H1 (cell line): ENCODE results near the gene OR2F1. TPM values are rescaled to one million over a fixed set of nuclear protein-coding genes. Genes with fewer than 3 reads are reported as not detected.

Experiments
- CTCF ChIA-PET: fragments of 300-600 bp; sonication (Branson Sonifier 250); formaldehyde crosslinking; loops from one replicate; lab custom pipeline; 2021; ENCODE audit not compliant: partially characterized antibody; lab: Charles Lee
- POLR2A ChIA-PET: fragments of 300-600 bp; sonication (Branson Sonifier 250); formaldehyde crosslinking; loops from one replicate; lab custom pipeline; 2021; ENCODE audit warnings: inconsistent platforms; ENCODE audit not compliant: partially characterized antibody; lab: Charles Lee
- DNase-seq, 2 experiments: peaks; one replicate each; pipeline versions ENCODE4 v3.0.0 to v3.0.0-alpha.2; 2010 to 2022; ENCODE audit warnings: low spot score in 2 of 2, low read depth in 1 of 2, mixed read lengths in 1 of 2
- FAIRE-seq: peaks from 2 replicates; lab custom pipeline; 2011; peaks lifted over from hg19 to GRCh38; lab: Jason Lieb, UNC
- H2AFZ ChIP-seq: 2 replicates; pipeline ENCODE4 v1.8.1; 2012; ENCODE audit warnings: low read length, inconsistent platforms
- H2AK5ac ChIP-seq: 2 replicates; pipeline ENCODE4 v1.6.1; 2013; ENCODE audit warnings: low read depth, low read length
- H2BK120ac ChIP-seq: replicated peaks from 2 replicates; pipeline ENCODE3; 2013; ENCODE audit warnings: low read depth, low read length, inconsistent platforms
- H2BK12ac ChIP-seq: 2 replicates; pipeline ENCODE4 v1.6.1; 2013; ENCODE audit warnings: low read depth, low read length
- H2BK15ac ChIP-seq: 2 replicates; pipeline ENCODE4 v1.6.1; 2013; ENCODE audit warnings: low read length
- H2BK20ac ChIP-seq: 2 replicates; pipeline ENCODE4 v1.6.1; 2013; ENCODE audit warnings: low read length
- H2BK5ac ChIP-seq: 2 replicates; pipeline ENCODE4 v1.6.1; 2013; ENCODE audit warnings: low read depth, low read length
- H3K14ac ChIP-seq: 2 replicates; pipeline ENCODE4 v1.6.1; 2013; ENCODE audit warnings: inconsistent platforms; ENCODE audit not compliant: insufficient read length
- H3K18ac ChIP-seq: 2 replicates; pipeline ENCODE4 v1.6.1; 2013; ENCODE audit warnings: low read length; ENCODE audit errors: extremely low read depth
- H3K23ac ChIP-seq: 2 replicates; pipeline ENCODE4 v1.6.1; 2013; ENCODE audit warnings: inconsistent platforms; ENCODE audit not compliant: insufficient read length
- H3K23me2 ChIP-seq: 2 replicates; pipeline ENCODE4 v1.6.1; 2013; ENCODE audit warnings: low read depth, low read length
- H3K27ac ChIP-seq: 2 replicates; pipeline ENCODE4 v1.6.1; 2011; ENCODE audit warnings: low read depth, low read length, inconsistent platforms
- H3K27me3 ChIP-seq, 4 experiments: replicated peaks in 1 of 4; 1 replicate in 1 of 4; 2 replicates in 3 of 4; pipeline versions ENCODE4 v1.6.1 to v1.8.1; 2011 to 2013; ENCODE audit warnings: low read length in 3 of 4, mild to moderate bottlenecking in 3 of 4, inconsistent platforms in 2 of 4, mixed read lengths in 2 of 4, moderate library complexity in 1 of 4; ENCODE audit not compliant: control insufficient read depth in 3 of 4, insufficient read depth in 3 of 4; ENCODE audit errors: extremely low read depth in 1 of 4
- H3K36me3 ChIP-seq, 4 experiments: 2 replicates each; pipeline versions ENCODE4 v1.6.1 to v1.8.1; 2011 to 2013; ENCODE audit warnings: mild to moderate bottlenecking in 4 of 4, low read length in 3 of 4, moderate library complexity in 2 of 4, control low read depth in 1 of 4, inconsistent platforms in 1 of 4; ENCODE audit not compliant: insufficient read depth in 4 of 4, control insufficient read depth in 2 of 4
- H3K4ac ChIP-seq: replicated peaks from 2 replicates; pipeline ENCODE3; 2013; ENCODE audit warnings: low read length, low read depth, mixed read lengths, inconsistent platforms; ENCODE audit not compliant: insufficient read length
- H3K4me1 ChIP-seq, 4 experiments: replicated peaks in 1 of 4; 1 replicate in 1 of 4; 2 replicates in 3 of 4; pipeline versions ENCODE4 v1.6.1 to v1.8.1; 2011 to 2013; ENCODE audit warnings: low read length in 3 of 4, inconsistent platforms in 2 of 4, mixed read lengths in 1 of 4; ENCODE audit not compliant: insufficient read depth in 4 of 4, control insufficient read depth in 3 of 4
- H3K4me2 ChIP-seq, 2 experiments: 2 replicates each; pipeline versions ENCODE4 v1.6.1 to v1.8.1; 2011 to 2013; ENCODE audit warnings: low read depth in 2 of 2, low read length in 2 of 2, control low read depth in 1 of 2, inconsistent platforms in 1 of 2, mild to moderate bottlenecking in 1 of 2; ENCODE audit not compliant: insufficient read depth in 1 of 2
- H3K4me3 ChIP-seq, 4 experiments: fragments of 200-600, 300-600 bp in 1 of 4; sonication (generic), shearing (Covaris generic), sonication (Bioruptor Twin) in 1 of 4; 2 replicates each; pipeline versions ENCODE4 v1.5.1 to v1.8.1; 2011 to 2016; ENCODE audit warnings: low read length in 4 of 4, low read depth in 3 of 4, control low read depth in 2 of 4, inconsistent platforms in 2 of 4, mild to moderate bottlenecking in 2 of 4, mixed read lengths in 1 of 4, moderate library complexity in 1 of 4; ENCODE audit not compliant: insufficient read depth in 2 of 4; ENCODE audit errors: extremely low read depth in 1 of 4
- H3K56ac ChIP-seq: replicated peaks from 2 replicates; pipeline ENCODE3; 2013; ENCODE audit warnings: low read depth, mild to moderate bottlenecking, mixed read lengths, low read length, inconsistent platforms; ENCODE audit not compliant: insufficient read length
- H3K79me1 ChIP-seq: 2 replicates; pipeline ENCODE4 v1.6.1; 2013; ENCODE audit warnings: low read depth, low read length, control low read depth
- H3K79me2 ChIP-seq, 2 experiments: 2 replicates each; pipeline versions ENCODE4 v1.6.1 to v1.8.1; 2012 to 2013; ENCODE audit warnings: low read length in 2 of 2, mild to moderate bottlenecking in 2 of 2, inconsistent platforms in 1 of 2; ENCODE audit not compliant: insufficient read depth in 2 of 2, control insufficient read depth in 1 of 2
- H3K9ac ChIP-seq, 4 experiments: replicated peaks in 1 of 4; 1 replicate in 1 of 4; 2 replicates in 3 of 4; pipeline versions ENCODE4 v1.6.1 to v1.8.1; 2011 to 2013; ENCODE audit warnings: low read depth in 3 of 4, low read length in 3 of 4, control low read depth in 2 of 4, mild to moderate bottlenecking in 2 of 4, moderate library complexity in 2 of 4, inconsistent platforms in 1 of 4; ENCODE audit errors: extremely low read depth in 1 of 4
- H3K9me3 ChIP-seq, 2 experiments: 2 replicates each; pipeline versions ENCODE4 v1.6.1 to v1.8.1; 2012 to 2013; ENCODE audit warnings: mild to moderate bottlenecking in 2 of 2, moderate library complexity in 2 of 2, control low read depth in 1 of 2, inconsistent platforms in 1 of 2, low read depth in 1 of 2, low read length in 1 of 2, mixed read lengths in 1 of 2; ENCODE audit not compliant: insufficient read depth in 2 of 2
- H4K20me1 ChIP-seq, 2 experiments: replicated peaks in 1 of 2; 2 replicates each; pipeline versions ENCODE3 to v1.8.1; 2011 to 2013; ENCODE audit warnings: inconsistent platforms in 2 of 2, low read length in 2 of 2, mild to moderate bottlenecking in 1 of 2; ENCODE audit not compliant: insufficient read depth in 2 of 2, control insufficient read depth in 1 of 2
- H4K5ac ChIP-seq: 2 replicates; pipeline ENCODE4 v1.6.1; 2013; ENCODE audit warnings: low read length, low read depth, mixed read lengths, inconsistent platforms; ENCODE audit not compliant: insufficient read length
- H4K8ac ChIP-seq: 2 replicates; pipeline ENCODE4 v1.8.0; 2013; ENCODE audit warnings: mild to moderate bottlenecking, moderate library complexity, low read length, inconsistent platforms; ENCODE audit not compliant: insufficient read depth; ENCODE audit errors: extremely low read depth
- H4K91ac ChIP-seq: replicated peaks from 2 replicates; pipeline ENCODE3; 2013; ENCODE audit warnings: low read length, mixed read lengths, inconsistent platforms; ENCODE audit not compliant: insufficient read length
- ATF2 ChIP-seq: IDR thresholded peaks from 2 replicates; pipeline ENCODE4 v1.6.1; 2012; ENCODE audit warnings: low read length, inconsistent platforms
- CBX8 ChIP-seq: fragments of 300-800, 300-1000 bp; sonication (generic); IDR thresholded peaks from 2 replicates; pipeline ENCODE4 v1.7.1; 2016; ENCODE audit warnings: low read depth, low read length, borderline replicate concordance
- CEBPB ChIP-seq: IDR thresholded peaks from 2 replicates; pipeline ENCODE4 v1.6.1; 2012; ENCODE audit warnings: low read depth, low read length
- HDAC6 ChIP-seq: IDR thresholded peaks from one replicate; pipeline ENCODE4 v1.7.1; 2012; ENCODE audit warnings: low read depth, mild to moderate bottlenecking, inconsistent platforms, low read length, moderate library complexity
- POLR2A ChIP-seq, 2 experiments: IDR thresholded peaks; 1 replicate in 1 of 2; 2 replicates in 1 of 2; pipeline ENCODE4 v1.6.1; 2011; ENCODE audit warnings: low read depth in 2 of 2, low read length in 2 of 2, mild to moderate bottlenecking in 2 of 2; ENCODE audit errors: control extremely low read depth in 1 of 2
- RAD21 ChIP-seq, 2 experiments: IDR thresholded peaks in 1 of 2; conservative IDR thresholded peaks in 1 of 2; 2 replicates each; pipeline ENCODE4 v1.6.1; 2011; ENCODE audit warnings: low read depth in 2 of 2, low read length in 2 of 2, improper control_type of control experiment in 1 of 2, inconsistent platforms in 1 of 2, mild to moderate bottlenecking in 1 of 2, moderate library complexity in 1 of 2
- RBBP5 ChIP-seq: IDR thresholded peaks from 2 replicates; pipeline ENCODE4 v1.7.1; 2012; ENCODE audit warnings: low read depth, mild to moderate bottlenecking, inconsistent platforms, low read length, moderate library complexity, borderline replicate concordance
- RXRA ChIP-seq: IDR thresholded peaks from 2 replicates; pipeline ENCODE4 v1.6.1; 2011; ENCODE audit warnings: low read depth, mild to moderate bottlenecking, low read length, moderate library complexity; ENCODE audit not compliant: insufficient read depth
- SIN3A ChIP-seq, 2 experiments: IDR thresholded peaks in 1 of 2; conservative IDR thresholded peaks in 1 of 2; 2 replicates each; pipeline ENCODE4 v1.6.1; 2011 to 2012; ENCODE audit warnings: low read length in 2 of 2, improper control_type of control experiment in 1 of 2, low read depth in 1 of 2, mild to moderate bottlenecking in 1 of 2
- SP2 ChIP-seq: IDR thresholded peaks from 2 replicates; pipeline ENCODE4 v1.6.1; 2012; ENCODE audit warnings: mild to moderate bottlenecking, low read length, inconsistent platforms
- TEAD4 ChIP-seq: IDR thresholded peaks from 2 replicates; pipeline ENCODE4 v1.6.1; 2012; ENCODE audit warnings: low read depth, low read length, inconsistent platforms, mixed read lengths
- WGBS, 2 experiments: shearing (Covaris generic) in 1 of 2; methylation state at CpG; one replicate each; pipeline versions ENCODE4 v1.1.6 to v1.1.7; 2013 to 2015; ENCODE audit warnings: low lambda C conversion rate in 2 of 2, mixed read lengths in 2 of 2, inconsistent platforms in 1 of 2, low coverage in 1 of 2, missing lambda C conversion rate in 1 of 2; ENCODE audit not compliant: insufficient replicate concordance in 2 of 2, insufficient coverage in 1 of 2, insufficient read length in 1 of 2; ENCODE audit errors: extremely low coverage in 1 of 2, missing lambda C conversion rate in 1 of 2; 5-methylcytosine and 5-hydroxymethylcytosine counted together
- polyA plus RNA-seq, 7 experiments: library from polyadenylated mRNA; depleted of rRNA in 3 of 7; stranded (reverse) in 5 of 7; unstranded in 2 of 7; fragments of >200 nt in 5 of 7; fragments of 200-250 nt in 2 of 7; gene quantifications; 1 replicate in 5 of 7; 2 replicates in 1 of 7; 4 replicates in 1 of 7; pipeline versions ENCODE4 v1.2.1 to v1.2.3, GENCODE V29; 2011 to 2013; ENCODE audit warnings: missing spikeins in 2 of 7, mixed read lengths in 2 of 7
- total RNA-seq: library from RNA; stranded (reverse); fragmentation: NEBNext Ultra II Directional; extraction: Animal tissue kit (Norgen Biotek cat#: 25700); gene quantifications from 2 replicates; pipeline ENCODE4 v1.2.1, GENCODE V29; 2021

OR2F1 gene
- total and polyA plus RNA-seq, 2 of the 8 experiments (the other 6 are each of a cell fraction or from before 2014, with no cell fraction given) = 0.19 TPM; not detected in 1

- peak overlapping the region; percentile 26; the same call in 1 of the 2 replicates for H2BK5ac ChIP-seq
- no peaks in the 10 kb centered on the region for H3K79me1 ChIP-seq
- H3K4ac ChIP-seq = no peak overlapping the region
- no peak overlapping the region for H3K23ac ChIP-seq
- H3K27ac ChIP-seq = no peak overlapping the region
- no peak overlapping the region for H2BK20ac ChIP-seq
- no peak overlapping the region for H2BK12ac ChIP-seq
- no peaks in the 10 kb centered on the region for H3K27me3 ChIP-seq
- 9% methylated on average over 5 of the region's 5 CpGs; no CpG with 5 or more reads in 1 of the 2 experiments for WGBS, 2 experiments
- no peak overlapping the region for H3K9ac ChIP-seq
- DNase-seq = peak in 1 of 2 experiments; percentile 69
- POLR2A ChIA-PET = no interaction called here
- no peaks in the 10 kb centered on the region for H3K36me3 ChIP-seq
- H3K18ac ChIP-seq = no peak overlapping the region; the same call in 1 of the 2 replicates
- FAIRE-seq = peak; percentile 86
- H3K79me2 ChIP-seq = no peaks in the 10 kb centered on the region
- peak overlapping the region; percentile 3 to 45; a peak in 2 of 4 replicates for H3K4me2 ChIP-seq
- no peaks in the 10 kb centered on the region for H4K20me1 ChIP-seq
- H3K14ac ChIP-seq = no peak overlapping the region
- CTCF ChIA-PET = no interaction called here
- no peaks in the 10 kb centered on the region for H3K9me3 ChIP-seq
- H3K4me1 ChIP-seq = peaks cover 6 to 24% (median 18%) of the 10 kb centered on the region in 4 experiments; a peak in 6 of 7 replicates
- H3K4me3 ChIP-seq = peak overlapping the region in 1 of 4 experiments; percentile 13; a peak in 1 of 8 replicates
- no peak overlapping the region for H3K56ac ChIP-seq
- no peaks in the 10 kb centered on the region; the same call in 1 of the 2 replicates for H3K23me2 ChIP-seq
- no peak overlapping the region for H2AK5ac ChIP-seq
- no peak overlapping the region for H2AFZ ChIP-seq
- no peak overlapping the region for H4K5ac ChIP-seq
- no peak overlapping the region for H4K91ac ChIP-seq
- no peak overlapping the region for H2BK15ac ChIP-seq
- H2BK120ac ChIP-seq = no peak overlapping the region
- no peak overlapping the region for H4K8ac ChIP-seq
- TF ChIP-seq CEBPB (peak; percentile 98), SP2 (no peak), TEAD4 (peak; percentile 84), RAD21 (IDR thresholded peaks at IDR 0.05 in 1 of 2, conservative IDR thresholded peaks at IDR 0.05 in 1 of 2; ENCODE audit: low read depth in 2 of 2, low read length in 2 of 2) (peak in 1 of 2 experiments; percentile 4; a peak in 1 of 4 replicates), CBX8 (no peak), POLR2A (IDR thresholded peaks at IDR 0.05; ENCODE audit: control extremely low read depth in 1 of 2, low read depth in 2 of 2, low read length in 2 of 2) (no peak), RXRA (peak; percentile 78; the same call in 1 of the 2 replicates), ATF2 (no peak), RBBP5 (no peak), SIN3A (conservative IDR thresholded peaks at IDR 0.05 in 1 of 2, IDR thresholded peaks at IDR 0.05 in 1 of 2; ENCODE audit: low read depth in 1 of 2, low read length in 2 of 2) (no peak), HDAC6 (no peak)
Measured at GRCh38 chr7:143906895-143907294, 47.7 kb upstream of the OR2F1 start.
